Peyer's patch (tissue), 4 donors: ENCODE data around the gene CLDN14. TPM values are rescaled to one million over a fixed set of nuclear protein-coding genes. Genes with fewer than 3 reads are reported as not detected.

Experiments used
- DNase-seq, 3 donors: peaks; one replicate each; pipeline ENCODE4 v3.0.0-alpha.2; 2017 to 2019
- H3K27ac ChIP-seq, 4 donors: fragments of 200-600 bp; sonication (generic); one replicate each; pipeline ENCODE4 v1.5.1; 2016 to 2019
- H3K27me3 ChIP-seq, 2 donors: fragments of 200-600 bp; sonication (generic); one replicate each; pipeline ENCODE4 v1.5.1; 2019
- H3K36me3 ChIP-seq, 3 donors: fragments of 200-600 bp; sonication (generic); one replicate each; pipeline ENCODE4 v1.5.1; 2016 to 2019
- H3K4me1 ChIP-seq, 4 donors: fragments of 200-600 bp; sonication (generic); one replicate each; pipeline ENCODE4 v1.5.1; 2016 to 2019
- H3K4me3 ChIP-seq, 4 donors: fragments of 200-600 bp; sonication (generic); 1 replicate in 3 of 4; 2 replicates in 1 of 4; pipeline ENCODE4 v1.5.1; 2016 to 2019; ENCODE audit warnings: mild to moderate bottlenecking in 1 of 4
- H3K9me3 ChIP-seq, 4 donors: fragments of 200-600 bp; sonication (generic); one replicate each; pipeline ENCODE4 v1.5.1; 2016 to 2019; ENCODE audit warnings: mild to moderate bottlenecking in 1 of 4
- CTCF ChIP-seq, 6 experiments: fragments of 450-650 bp in 4 of 6; fragments of 200-600 bp in 2 of 6; sonication (generic) in 1 of 6; IDR thresholded peaks; one replicate each; pipeline ENCODE4 v1.5.1; 2017 to 2019; ENCODE audit warnings: antibody characterized with exemption in 6 of 6, mild to moderate bottlenecking in 3 of 6, moderate library complexity in 1 of 6
- POLR2A ChIP-seq, 2 donors: fragments of 450-650 bp; IDR thresholded peaks; one replicate each; pipeline ENCODE4 v1.5.1; 2017; ENCODE audit warnings: antibody characterized with exemption in 2 of 2, mild to moderate bottlenecking in 2 of 2, moderate library complexity in 2 of 2
- total RNA-seq, 4 donors: library from RNA; depleted of rRNA; stranded (reverse); fragments of >200 nt; gene quantifications; one replicate each; pipeline ENCODE4 v1.1.0, GENCODE V29; 2016

Gene CLDN14
- total RNA-seq, 4 donors from 2014 or later, result not detected

- no peaks in the 10 kb centered on the region for H3K36me3 ChIP-seq
- H3K27me3 ChIP-seq, result no peaks in the 10 kb centered on the region
- H3K27ac ChIP-seq, result no peak overlapping the region
- DNase-seq, result no peak
- no peaks in the 10 kb centered on the region for H3K9me3 ChIP-seq
- no peak overlapping the region for H3K4me3 ChIP-seq
- TF ChIP-seq POLR2A (IDR thresholded peaks at IDR 0.05) (no peak), CTCF (IDR thresholded peaks at IDR 0.05) (no peak)
- no peaks in the 10 kb centered on the region for H3K4me1 ChIP-seq
Observed at GRCh38 chr21:36506482-36506881, 26.6 kb upstream of the CLDN14 start.

GRCh38 chr21:36504067-36505058, 24.4 kb upstream of the CLDN14 start:
- Histone ChIP-seq H3K4me3 (no peak overlapping the region), H3K27ac (no peak overlapping the region), H3K27me3 (no peaks in the 10 kb centered on the region), H3K9me3 (no peaks in the 10 kb centered on the region), H3K36me3 (no peaks in the 10 kb centered on the region), H3K4me1 (no peaks in the 10 kb centered on the region)
- TF ChIP-seq POLR2A (IDR thresholded peaks at IDR 0.05) (no peak), CTCF (IDR thresholded peaks at IDR 0.05) (peak; percentile 76 to 93 (median 80))
- peak in 2 of 3 donors; percentile 23 to 64 for DNase-seq

GRCh38 chr21:36502365-36502764, 22.4 kb upstream of the CLDN14 start:
- no peaks in the 10 kb centered on the region for H3K36me3 ChIP-seq
- H3K4me3 ChIP-seq, result no peak overlapping the region
- no peak overlapping the region for H3K27ac ChIP-seq
- no peak for DNase-seq
- H3K27me3 ChIP-seq, result no peaks in the 10 kb centered on the region
- TF ChIP-seq POLR2A (IDR thresholded peaks at IDR 0.05) (no peak), CTCF (IDR thresholded peaks at IDR 0.05) (no peak)
- no peaks in the 10 kb centered on the region for H3K4me1 ChIP-seq
- H3K9me3 ChIP-seq, result no peaks in the 10 kb centered on the region

- H3K4me1 ChIP-seq, result no peaks in the 10 kb centered on the region
- no peak overlapping the region for H3K27ac ChIP-seq
- no peak for DNase-seq
- no peak for TF ChIP-seq POLR2A (IDR thresholded peaks at IDR 0.05)
- TF ChIP-seq CTCF (IDR thresholded peaks at IDR 0.05), result no peak
- no peak overlapping the region for H3K4me3 ChIP-seq
- no peaks in the 10 kb centered on the region for H3K9me3 ChIP-seq
- H3K27me3 ChIP-seq, result no peaks in the 10 kb centered on the region
- H3K36me3 ChIP-seq, result no peaks in the 10 kb centered on the region
Observed at GRCh38 chr21:36501589-36501892, 21.6 kb upstream of the CLDN14 start.

GRCh38 chr21:36499578-36500471, 19.9 kb upstream of the CLDN14 start:
- H3K4me1 ChIP-seq, result no peaks in the 10 kb centered on the region
- no peaks in the 10 kb centered on the region for H3K36me3 ChIP-seq
- H3K27ac ChIP-seq, result no peak overlapping the region
- no peak for DNase-seq
- no peaks in the 10 kb centered on the region for H3K9me3 ChIP-seq
- no peak for TF ChIP-seq CTCF (IDR thresholded peaks at IDR 0.05)
- TF ChIP-seq POLR2A (IDR thresholded peaks at IDR 0.05), result no peak
- no peak overlapping the region for H3K4me3 ChIP-seq
- H3K27me3 ChIP-seq, result no peaks in the 10 kb centered on the region
